Vagina (tissue), 2 donors: ENCODE measurements around the gene PKIG. TPM values are rescaled to one million over a fixed set of nuclear protein-coding genes. Genes with fewer than 3 reads are reported as not detected.
A peak's percentile ranks its signal among the peaks of the same experiment; 100 is the strongest.
"Not testable (repeated sequence)": the region's sequence is repeated elsewhere in the genome, so short reads cannot be mapped to it uniquely, and the experiment has no call there.

ENCODE experiments used
- DNase-seq, 2 donors: peaks; one replicate each; pipeline ENCODE4 v3.0.0-alpha.2; 2017; ENCODE audit errors: extremely low spot score in 2 of 2
- H3K27ac ChIP-seq: fragments of 200-600 bp; sonication (generic); one replicate; pipeline ENCODE4 v1.5.1; 2019
- H3K27me3 ChIP-seq: fragments of 200-600 bp; sonication (generic); one replicate; pipeline ENCODE4 v1.5.1; 2019
- H3K36me3 ChIP-seq, 2 donors: fragments of 200-600 bp; sonication (generic); one replicate each; pipeline ENCODE4 v1.5.1; 2017 to 2019
- H3K4me1 ChIP-seq: fragments of 200-600 bp; sonication (generic); one replicate; pipeline ENCODE4 v1.5.1; 2019
- H3K4me3 ChIP-seq, 2 donors: fragments of 200-600 bp; sonication (generic); 1 replicate in 1 of 2; 2 replicates in 1 of 2; pipeline ENCODE4 v1.5.1; 2016 to 2019
- H3K9me3 ChIP-seq: fragments of 200-600 bp; sonication (generic); one replicate; pipeline ENCODE4 v1.5.1; 2019
- CTCF ChIP-seq, 3 experiments: fragments of 450-650 bp in 2 of 3; fragments of 200-600 bp in 1 of 3; sonication (generic) in 1 of 3; IDR thresholded peaks; one replicate each; pipeline ENCODE4 v1.5.1; 2017 to 2019; ENCODE audit warnings: antibody characterized with exemption in 3 of 3, mild to moderate bottlenecking in 2 of 3, moderate library complexity in 2 of 3
- POLR2A ChIP-seq, 2 donors: fragments of 450-650 bp; IDR thresholded peaks; one replicate each; pipeline ENCODE4 v1.6.1; 2017; ENCODE audit warnings: antibody characterized with exemption in 2 of 2, mild to moderate bottlenecking in 2 of 2, moderate library complexity in 2 of 2
- POLR2AphosphoS5 ChIP-seq, 2 donors: sonication (generic); formaldehyde crosslinking; IDR thresholded peaks; one replicate each; pipeline ENCODE4 v1.9.0; 2017; ENCODE audit warnings: antibody characterized with exemption in 2 of 2, mild to moderate bottlenecking in 2 of 2, low read depth in 1 of 2; ENCODE audit not compliant: insufficient read depth in 1 of 2
- intact Hi-C: fragments of 100-400 bp; cut with DNase I; formaldehyde crosslinking; loops from one replicate; pipeline ENCODE4 v1.15.1; 2023
- total RNA-seq: library from RNA; depleted of rRNA; stranded (reverse); fragments of >200 nt; gene quantifications from one replicate; pipeline ENCODE4 v1.2.3, GENCODE V29; 2016

Gene PKIG
- total RNA-seq, 1 donor from 2014 or later: 146 TPM

GRCh38 chr20:44651434-44651683 lies 69.0 kb downstream of the PKIG start:
- no peak for DNase-seq
- no peaks in the 10 kb centered on the region for H3K36me3 ChIP-seq
- H3K9me3 ChIP-seq: no peaks in the 10 kb centered on the region
- no peaks in the 10 kb centered on the region for H3K27me3 ChIP-seq
- no peak for TF ChIP-seq CTCF (IDR thresholded peaks at IDR 0.05)
- no peak for TF ChIP-seq POLR2AphosphoS5 (IDR thresholded peaks at IDR 0.05; ENCODE audit: insufficient read depth in 1 of 2, low read depth in 1 of 2)
- no peak for TF ChIP-seq POLR2A (IDR thresholded peaks at IDR 0.05)
- H3K27ac ChIP-seq: peak overlapping the region; percentile 89
- intact Hi-C loops: no loop called here
- H3K4me1 ChIP-seq: peaks cover 19% of the 10 kb centered on the region
- H3K4me3 ChIP-seq: peak overlapping the region; percentile 75 to 95

- DNase-seq: no peak
- intact Hi-C loops: no loop called here
- TF ChIP-seq POLR2A (IDR thresholded peaks at IDR 0.05): peak in 1 of 2 donors; percentile 28
- TF ChIP-seq CTCF (IDR thresholded peaks at IDR 0.05): no peak
- peak in 1 of 2 donors; percentile 83 for TF ChIP-seq POLR2AphosphoS5 (IDR thresholded peaks at IDR 0.05; ENCODE audit: insufficient read depth in 1 of 2, low read depth in 1 of 2)
- no peaks in the 10 kb centered on the region for H3K9me3 ChIP-seq
- H3K27ac ChIP-seq: peak within 1 kb of the TSS; percentile 89
- H3K36me3 ChIP-seq: no peaks in the 10 kb centered on the region
- H3K27me3 ChIP-seq: no peaks in the 10 kb centered on the region
- peak within 1 kb of the TSS; percentile 75 to 95 for H3K4me3 ChIP-seq
- peaks cover 19% of the 10 kb centered on the region for H3K4me1 ChIP-seq
These were observed 69.5 kb downstream of the PKIG start, which contains the start of gene ADA for GRCh38 chr20:44651684-44652423. ADA (minus strand) TSS chr20:44651699; CDS start chr20:44651607, 92 bp downstream.

- intact Hi-C loops: no loop called here
- H3K9me3 ChIP-seq: no peaks in the 10 kb centered on the region
- TF ChIP-seq CTCF (IDR thresholded peaks at IDR 0.05) (no peak), POLR2AphosphoS5 (IDR thresholded peaks at IDR 0.05; ENCODE audit: insufficient read depth in 1 of 2, low read depth in 1 of 2) (no peak), POLR2A (IDR thresholded peaks at IDR 0.05) (no peak)
These were observed 71.2 kb downstream of the PKIG start for GRCh38 chr20:44653546-44653945.

GRCh38 chr20:44654210-44654609 lies 71.8 kb downstream of the PKIG start:
- H3K27me3 ChIP-seq, intact Hi-C loops, H3K4me3 ChIP-seq: not testable (repeated sequence)

More at GRCh38 chr20:44653546-44653945, 71.2 kb downstream of the PKIG start:
- no peaks in the 10 kb centered on the region for H3K36me3 ChIP-seq
- H3K4me1 ChIP-seq: peaks cover 19% of the 10 kb centered on the region
- DNase-seq: no peak
- H3K27ac ChIP-seq: no peak overlapping the region
- H3K27me3 ChIP-seq: no peaks in the 10 kb centered on the region
- no peak overlapping the region for H3K4me3 ChIP-seq

GRCh38 chr20:44656448-44656847 lies 74.1 kb downstream of the PKIG start:
- intact Hi-C loops: no loop called here
- Histone ChIP-seq H3K36me3 (no peaks in the 10 kb centered on the region), H3K27ac (no peak overlapping the region), H3K27me3 (no peaks in the 10 kb centered on the region), H3K4me3 (no peak overlapping the region), H3K9me3 (no peaks in the 10 kb centered on the region), H3K4me1 (peaks cover 7% of the 10 kb centered on the region)
- DNase-seq: no peak
- TF ChIP-seq POLR2A (IDR thresholded peaks at IDR 0.05) (no peak), CTCF (IDR thresholded peaks at IDR 0.05) (no peak), POLR2AphosphoS5 (IDR thresholded peaks at IDR 0.05; ENCODE audit: insufficient read depth in 1 of 2, low read depth in 1 of 2) (no peak)

More at GRCh38 chr20:44654210-44654609, 71.8 kb downstream of the PKIG start:
- H3K36me3 ChIP-seq, H3K9me3 ChIP-seq, DNase-seq, H3K27ac ChIP-seq: not testable (repeated sequence)
- H3K4me1 ChIP-seq: peaks cover 19% of the 10 kb centered on the region
